GM21576 (cell line): ENCODE data around the gene MAML3.

Source experiments
- ATAC-seq: cut with Tn5 transposase; IDR thresholded peaks from one replicate; pipeline ENCODE4 v1.9.1; 2021; ENCODE audit warnings: mild to moderate bottlenecking, moderate library complexity; ENCODE audit not compliant: unreplicated experiment

The MAML3 gene

DNA sequence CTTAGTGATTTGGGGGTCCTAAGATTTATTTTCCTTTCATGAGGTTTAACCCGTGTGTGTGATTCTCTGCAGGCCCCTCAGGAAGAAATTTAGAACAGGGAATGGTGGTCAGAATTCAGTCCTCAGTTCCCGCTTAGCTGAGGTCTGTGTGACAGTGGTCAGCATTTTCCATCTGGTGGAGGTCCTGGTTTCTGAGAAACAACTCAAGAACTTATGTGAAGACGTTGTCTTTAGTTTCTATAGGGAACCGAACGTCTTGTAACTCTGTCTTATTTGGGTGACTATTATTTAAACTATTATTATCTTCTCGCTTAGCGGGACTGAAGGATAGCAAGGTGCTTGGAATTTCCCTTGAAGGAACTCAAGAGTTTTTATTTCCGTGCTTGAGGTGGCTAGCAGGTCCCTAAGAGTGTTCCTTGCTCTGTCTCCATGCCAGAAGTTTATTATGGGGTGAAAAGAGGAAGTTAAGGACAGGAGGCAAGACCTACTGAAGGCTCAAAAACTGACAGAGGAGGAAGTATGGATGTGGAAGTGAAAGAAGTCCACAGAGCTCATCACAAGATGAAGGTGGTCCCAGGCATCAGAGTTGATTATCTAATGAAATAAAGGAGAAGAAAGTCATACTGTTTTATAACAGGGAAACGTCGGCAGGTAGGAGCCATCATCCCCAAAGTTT lies 479.0 kb downstream of the MAML3 start:
- ATAC-seq, result no peak

- no peak for ATAC-seq
Observed at GRCh38 chr4:139672732-139673131, 481.3 kb downstream of the MAML3 start.

DNA sequence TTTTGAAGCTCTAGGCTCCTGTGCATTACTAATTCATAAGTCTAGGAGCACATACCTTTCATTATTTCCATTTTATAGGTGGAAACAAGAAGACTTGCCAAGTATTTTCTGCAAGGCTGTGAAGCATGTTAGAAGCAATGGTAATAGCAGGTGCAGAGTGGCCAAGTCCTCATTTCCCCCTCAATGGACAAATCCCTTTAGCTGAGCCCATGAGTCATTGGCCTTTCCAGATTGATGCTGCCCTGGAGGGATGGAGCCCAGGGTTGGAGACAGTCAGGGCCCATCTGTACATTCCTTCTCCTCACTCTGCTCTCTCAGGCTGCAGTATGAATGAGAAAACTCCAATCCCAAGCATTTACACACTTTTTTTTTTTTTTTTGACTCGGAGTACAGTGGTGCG lies 481.8 kb downstream of the MAML3 start:
- no peak for ATAC-seq

DNA sequence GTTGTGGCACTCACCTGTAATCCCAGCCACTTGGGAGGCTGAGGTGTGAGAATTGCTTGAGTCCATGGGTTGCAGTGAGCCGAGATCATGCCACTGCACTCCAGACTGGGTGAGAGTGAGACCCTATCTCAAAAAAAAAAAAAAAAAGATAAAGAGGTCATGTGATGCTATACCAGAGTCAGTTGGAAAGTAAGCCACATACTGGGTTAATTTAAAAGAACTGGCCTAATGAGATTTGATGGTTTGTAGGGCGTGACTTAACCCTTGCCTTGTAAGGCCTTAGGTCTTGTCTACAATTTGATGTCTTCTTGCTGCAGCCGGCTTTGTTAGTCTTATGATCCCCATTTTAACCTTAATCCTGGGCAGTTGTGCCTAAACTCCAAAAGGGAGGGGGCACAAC lies 483.2 kb downstream of the MAML3 start:
- no peak for ATAC-seq

DNA sequence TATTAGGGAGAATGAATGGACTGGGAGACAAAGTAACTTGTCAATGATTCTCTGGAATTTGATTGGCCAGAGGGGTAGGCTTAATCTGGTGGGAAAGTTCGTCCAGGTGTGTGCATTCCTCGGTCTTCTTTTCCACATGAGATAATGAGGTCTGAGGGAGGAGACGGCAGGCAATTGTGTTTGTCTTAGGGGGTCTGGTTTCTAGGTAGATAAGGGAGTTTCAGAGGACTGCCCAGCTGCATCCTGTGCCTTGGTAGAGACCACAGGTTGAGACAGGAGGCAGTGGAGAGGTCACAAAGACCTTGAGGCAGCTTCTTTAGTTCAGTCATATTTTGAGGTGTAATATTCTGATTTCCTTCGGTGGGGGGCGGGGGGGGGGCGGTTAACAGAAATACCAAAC lies 484.1 kb downstream of the MAML3 start:
- ATAC-seq, result no peak

GRCh38 chr4:139669335-139669734 lies 484.6 kb downstream of the MAML3 start:
- ATAC-seq, result no peak

GRCh38 chr4:139668658-139669201 lies 485.3 kb downstream of the MAML3 start:
- ATAC-seq, result no peak

DNA sequence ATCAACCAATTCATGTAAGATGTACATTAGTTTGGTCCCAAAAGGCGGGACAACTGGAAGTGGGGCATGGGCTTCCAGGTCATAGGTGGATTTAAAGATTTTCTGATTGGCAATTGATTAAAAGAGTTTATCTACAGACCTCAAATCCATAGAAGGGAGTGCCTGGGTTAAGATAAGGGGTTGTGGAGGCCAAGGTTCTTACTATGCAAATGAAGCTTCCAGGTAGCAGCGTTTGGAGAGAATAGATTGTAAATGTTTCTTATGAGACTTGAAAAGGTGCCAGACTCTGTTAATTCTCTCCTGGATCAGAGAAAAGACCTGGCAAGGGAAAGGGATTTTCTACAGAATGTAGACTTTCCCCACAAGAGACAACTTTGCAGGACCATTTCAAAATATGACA lies 485.9 kb downstream of the MAML3 start:
- no peak for ATAC-seq
